Activated CD4-positive, alpha-beta T cell treated with anti-CD3 and anti-CD28 coated beads, Interleukin-2, Interleukin-6, amounts not matched to agents 100 ng/mL and 50 ng/mL, durations not matched to agents 16 hours and 8 hours (primary cell): ENCODE measurements around the gene FRMPD2.
"Not testable (repeated sequence)": the region's sequence is repeated elsewhere in the genome, so short reads cannot be mapped to it uniquely, and the experiment has no call there.

ENCODE experiments used
- DNase-seq: peaks from one replicate; pipeline ENCODE4 v3.0.0-alpha.2; 2020

FRMPD2 gene

GRCh38 chr10:48232717-48233447, 41.6 kb downstream of the FRMPD2 start:
- no peak for DNase-seq

GRCh38 chr10:48231699-48232315, 42.7 kb downstream of the FRMPD2 start:
- DNase-seq = no peak

- no peak for DNase-seq
Measured at GRCh38 chr10:48231178-48231577, 43.3 kb downstream of the FRMPD2 start.

- DNase-seq = no peak
Measured at GRCh38 chr10:48227213-48227612, 47.3 kb downstream of the FRMPD2 start.

- no peak for DNase-seq
Measured at GRCh38 chr10:48224979-48225560, 49.4 kb downstream of the FRMPD2 start.

GRCh38 chr10:48224296-48224695, 50.2 kb downstream of the FRMPD2 start:
- no peak for DNase-seq

GRCh38 chr10:48221814-48222213, 52.7 kb downstream of the FRMPD2 start:
- DNase-seq = no peak

GRCh38 chr10:48221031-48221430, 53.5 kb downstream of the FRMPD2 start:
- not testable (repeated sequence) for DNase-seq

- no peak for DNase-seq
Measured at GRCh38 chr10:48219194-48219593, 55.3 kb downstream of the FRMPD2 start.

- no peak for DNase-seq
Measured at GRCh38 chr10:48216744-48217143, 57.8 kb downstream of the FRMPD2 start.

- DNase-seq = no peak
Measured at GRCh38 chr10:48216204-48216505, 58.3 kb downstream of the FRMPD2 start.

- peak; percentile 62 for DNase-seq
Measured at GRCh38 chr10:48215486-48216203, 58.9 kb downstream of the FRMPD2 start.

- no peak for DNase-seq
Measured at GRCh38 chr10:48214716-48215485, 59.6 kb downstream of the FRMPD2 start.

- DNase-seq = no peak
Measured at GRCh38 chr10:48213047-48213446, 61.4 kb downstream of the FRMPD2 start.

- no peak for DNase-seq
Measured at GRCh38 chr10:48211777-48212176, 62.7 kb downstream of the FRMPD2 start.

- DNase-seq = no peak
Measured at GRCh38 chr10:48210966-48211365, 63.5 kb downstream of the FRMPD2 start.

- no peak for DNase-seq
Measured at GRCh38 chr10:48210391-48210790, 64.1 kb downstream of the FRMPD2 start.

- DNase-seq = no peak
Measured at GRCh38 chr10:48209241-48209640, 65.3 kb downstream of the FRMPD2 start.

GRCh38 chr10:48207853-48208252, 66.6 kb downstream of the FRMPD2 start:
- no peak for DNase-seq

- DNase-seq = no peak
Measured at GRCh38 chr10:48206482-48207250, 67.8 kb downstream of the FRMPD2 start.

GRCh38 chr10:48205918-48206317, 68.6 kb downstream of the FRMPD2 start:
- DNase-seq = no peak
